H9 (cell line): ENCODE results near the gene RPS21. TPM values are rescaled to one million over a fixed set of nuclear protein-coding genes. Genes with fewer than 3 reads are reported as not detected.
A peak's percentile ranks its signal among the peaks of the same experiment; 100 is the strongest.

Source experiments
- DNase-seq: peaks from one replicate; pipeline ENCODE4 v3.0.0-alpha.2; 2017
- H2AFZ ChIP-seq: one replicate; pipeline ENCODE4 v1.6.1; 2013; ENCODE audit warnings: mild to moderate bottlenecking, low read length, control low read depth, moderate library complexity
- H2AK5ac ChIP-seq: 2 replicates; pipeline ENCODE4 v1.6.1; 2013; ENCODE audit warnings: low read length, control low read depth, mixed read lengths; ENCODE audit not compliant: insufficient read length
- H2BK120ac ChIP-seq: one replicate; pipeline ENCODE4 v1.6.1; 2013; ENCODE audit warnings: low read depth, mild to moderate bottlenecking, low read length, control low read depth, inconsistent platforms; ENCODE audit not compliant: poor library complexity, severe bottlenecking
- H2BK12ac ChIP-seq: 2 replicates; pipeline ENCODE4 v1.6.1; 2013; ENCODE audit warnings: low read length, control low read depth, mixed read lengths, low read depth; ENCODE audit not compliant: insufficient read length
- H2BK15ac ChIP-seq: 2 replicates; pipeline ENCODE4 v1.6.1; 2013; ENCODE audit warnings: low read depth, low read length, control low read depth
- H2BK20ac ChIP-seq: one replicate; pipeline ENCODE4 v1.6.1; 2013; ENCODE audit warnings: low read depth, mild to moderate bottlenecking, low read length, control low read depth, inconsistent platforms; ENCODE audit not compliant: poor library complexity, severe bottlenecking
- H2BK5ac ChIP-seq: 2 replicates; pipeline ENCODE4 v1.6.1; 2013; ENCODE audit warnings: low read length, control low read depth, mixed read lengths; ENCODE audit not compliant: insufficient read length
- H3K14ac ChIP-seq: 2 replicates; pipeline ENCODE4 v1.6.1; 2013; ENCODE audit warnings: low read length, control low read depth; ENCODE audit not compliant: insufficient read depth
- H3K18ac ChIP-seq: 2 replicates; pipeline ENCODE4 v1.6.1; 2013; ENCODE audit warnings: low read depth, mild to moderate bottlenecking, mixed read lengths, low read length, control low read depth; ENCODE audit not compliant: insufficient read length
- H3K23ac ChIP-seq: 2 replicates; pipeline ENCODE4 v1.6.1; 2013; ENCODE audit warnings: low read length, control low read depth, mixed read lengths, low read depth; ENCODE audit not compliant: insufficient read length
- H3K23me2 ChIP-seq: 2 replicates; pipeline ENCODE4 v1.6.1; 2013; ENCODE audit warnings: low read depth, mild to moderate bottlenecking, mixed read lengths, low read length, control low read depth; ENCODE audit not compliant: insufficient read length, poor library complexity, severe bottlenecking
- H3K27ac ChIP-seq: 2 replicates; pipeline ENCODE4 v1.5.1; 2013; ENCODE audit warnings: low read length, control low read depth, mixed read lengths, low read depth; ENCODE audit not compliant: insufficient read length
- H3K27me3 ChIP-seq: 2 replicates; pipeline ENCODE4 v1.6.1; 2013; ENCODE audit warnings: low read length, control low read depth, inconsistent platforms; ENCODE audit not compliant: insufficient read depth
- H3K4ac ChIP-seq: 2 replicates; pipeline ENCODE4 v1.6.1; 2013; ENCODE audit warnings: low read depth, mild to moderate bottlenecking, control low read depth, inconsistent platforms, low read length, moderate library complexity
- H3K4me1 ChIP-seq: 2 replicates; pipeline ENCODE4 v1.6.1; 2013; ENCODE audit warnings: low read length, control low read depth, inconsistent platforms; ENCODE audit not compliant: insufficient read depth
- H3K4me2 ChIP-seq: 2 replicates; pipeline ENCODE4 v1.6.1; 2013; ENCODE audit warnings: low read length, control low read depth, mixed read lengths; ENCODE audit not compliant: insufficient read length, insufficient read depth
- H3K56ac ChIP-seq: 2 replicates; pipeline ENCODE4 v1.6.1; 2013; ENCODE audit warnings: low read depth, mild to moderate bottlenecking, mixed read lengths, low read length, control low read depth; ENCODE audit not compliant: insufficient read length
- H3K79me1 ChIP-seq: 2 replicates; pipeline ENCODE4 v1.6.1; 2013; ENCODE audit warnings: low read depth, mild to moderate bottlenecking, moderate library complexity, low read length, control low read depth, inconsistent platforms; ENCODE audit not compliant: insufficient read depth, poor library complexity, severe bottlenecking
- H3K79me2 ChIP-seq: 2 replicates; pipeline ENCODE4 v1.6.1; 2013; ENCODE audit warnings: low read length, control low read depth, inconsistent platforms; ENCODE audit not compliant: insufficient read depth
- H3K9ac ChIP-seq: 2 replicates; pipeline ENCODE4 v1.6.1; 2013; ENCODE audit warnings: low read length, control low read depth, mixed read lengths; ENCODE audit not compliant: insufficient read length; ENCODE audit errors: extremely low read depth
- H3K9me3 ChIP-seq: one replicate; pipeline ENCODE4 v1.6.1; 2013; ENCODE audit warnings: low read depth, low read length, inconsistent platforms; ENCODE audit not compliant: control insufficient read depth
- H3T11ph ChIP-seq: one replicate; pipeline ENCODE4 v1.6.1; 2013; ENCODE audit warnings: mild to moderate bottlenecking, low read length, control low read depth, inconsistent platforms
- H4K20me1 ChIP-seq: one replicate; pipeline ENCODE4 v1.6.1; 2013; ENCODE audit not compliant: control insufficient read depth, insufficient read length, insufficient read depth
- H4K5ac ChIP-seq: 2 replicates; pipeline ENCODE4 v1.6.1; 2013; ENCODE audit warnings: low read depth, mild to moderate bottlenecking, mixed read lengths, low read length, control low read depth; ENCODE audit not compliant: insufficient read length
- H4K8ac ChIP-seq: replicated peaks from 2 replicates; pipeline ENCODE4 v1.6.1; 2013; ENCODE audit warnings: low read length, control low read depth, mixed read lengths, low read depth; ENCODE audit not compliant: insufficient read length
- H4K91ac ChIP-seq: 2 replicates; pipeline ENCODE4 v1.6.1; 2013; ENCODE audit warnings: low read depth, mild to moderate bottlenecking, moderate library complexity, mixed read lengths, low read length, control low read depth; ENCODE audit not compliant: insufficient read length
- H3K27ac Mint-ChIP-seq, 3 experiments: 2 replicates in 2 of 3; 3 replicates in 1 of 3; pipeline ENCODE4 v1.8.0; 2020 to 2021; ENCODE audit warnings: mixed read lengths in 3 of 3, mild to moderate bottlenecking in 1 of 3, moderate library complexity in 1 of 3
- H3K27me3 Mint-ChIP-seq: 2 replicates; pipeline ENCODE4 v1.8.0; 2021; ENCODE audit warnings: low read depth, mild to moderate bottlenecking, moderate library complexity, mixed read lengths
- H3K36me3 Mint-ChIP-seq, 3 experiments: 2 replicates in 2 of 3; 3 replicates in 1 of 3; pipeline ENCODE4 v1.8.0; 2020 to 2021; ENCODE audit warnings: low read depth in 3 of 3, mixed read lengths in 3 of 3; ENCODE audit not compliant: insufficient read depth in 1 of 3
- H3K4me1 Mint-ChIP-seq, 2 experiments: 2 replicates each; pipeline ENCODE4 v1.8.0; 2020; ENCODE audit warnings: mixed read lengths in 2 of 2
- H3K4me3 Mint-ChIP-seq, 2 experiments: 2 replicates in 1 of 2; 3 replicates in 1 of 2; pipeline ENCODE4 v1.8.0; 2020 to 2021; ENCODE audit warnings: mild to moderate bottlenecking in 2 of 2, mixed read lengths in 2 of 2, moderate library complexity in 1 of 2
- H3K9me3 Mint-ChIP-seq, 2 experiments: 2 replicates in 1 of 2; 3 replicates in 1 of 2; pipeline ENCODE4 v1.8.0; 2020; ENCODE audit warnings: mild to moderate bottlenecking in 2 of 2, mixed read lengths in 2 of 2, moderate library complexity in 1 of 2
- WGBS: extraction: QIAGEN DNeasy Blood & Tissue Kit; methylation state at CpG from one replicate; pipeline ENCODE4 v1.1.7; 2013; ENCODE audit warnings: missing lambda C conversion rate, low lambda C conversion rate, mixed read lengths; ENCODE audit not compliant: insufficient read length; ENCODE audit errors: extremely low coverage; 5-methylcytosine and 5-hydroxymethylcytosine counted together
- total RNA-seq: library from RNA; stranded (reverse); gene quantifications from 2 replicates; pipeline ENCODE4 v1.2.1, GENCODE V29; 2021
- TF ChIP-seq, protein P1 (sequence below): fragments of 200-600 bp; sonication (generic); conservative IDR thresholded peaks from 3 replicates; pipeline ENCODE4 v1.8.0; 2021; ENCODE audit warnings: antibody characterized with exemption, mild to moderate bottlenecking

RPS21 gene
- total RNA-seq, 1 experiment from 2014 or later: 1,715 TPM

GRCh38 chr20:62407221-62407992 lies 20.5 kb downstream of the RPS21 start, which contains the start of gene CABLES2:
Gene CABLES2 (minus strand): TSS chr20:62407285. CDS start chr20:62407276, 9 bp downstream.
- Histone ChIP-seq H2AFZ (no peak within 1 kb of the TSS), H2BK120ac (no peak within 1 kb of the TSS), H3K79me2 (no peaks in the 10 kb centered on the region), H3K23me2 (no peaks in the 10 kb centered on the region), H3K79me1 (no peaks in the 10 kb centered on the region), H3K27ac (no peak within 1 kb of the TSS), H3K4me2 (peak within 1 kb of the TSS; percentile 41), H4K8ac (no peak within 1 kb of the TSS), H3K9me3 (no peaks in the 10 kb centered on the region), H4K91ac (no peak within 1 kb of the TSS), H2BK12ac (no peak within 1 kb of the TSS), H3K4ac (no peak within 1 kb of the TSS), H4K5ac (no peak within 1 kb of the TSS), H2AK5ac (no peak within 1 kb of the TSS), H3K56ac (no peak within 1 kb of the TSS), H3K14ac (no peak within 1 kb of the TSS; the same call in 1 of the 2 replicates), H3K23ac (no peak within 1 kb of the TSS), H3K18ac (no peak within 1 kb of the TSS), H3K4me1 (no peaks in the 10 kb centered on the region), H2BK15ac (no peak within 1 kb of the TSS), H2BK5ac (no peak within 1 kb of the TSS), H3K27me3 (no peaks in the 10 kb centered on the region), H3T11ph (no peak within 1 kb of the TSS), H3K9ac (peak within 1 kb of the TSS; percentile 16), H4K20me1 (no peaks in the 10 kb centered on the region), H2BK20ac (no peak within 1 kb of the TSS)
- peak; percentile 91 for DNase-seq
- Mint-ChIP-seq H3K4me3 (peak within 1 kb of the TSS; percentile 68 to 81), H3K4me1 (peaks cover 9 to 15% of the 10 kb centered on the region in 2 experiments), H3K9me3 (no peaks in the 10 kb centered on the region), H3K27me3 (peaks cover 16% of the 10 kb centered on the region), H3K36me3 (no peaks in the 10 kb centered on the region; a peak in 1 of 7 replicates), H3K27ac (no peak within 1 kb of the TSS)
- TF ChIP-seq, protein P1, sequence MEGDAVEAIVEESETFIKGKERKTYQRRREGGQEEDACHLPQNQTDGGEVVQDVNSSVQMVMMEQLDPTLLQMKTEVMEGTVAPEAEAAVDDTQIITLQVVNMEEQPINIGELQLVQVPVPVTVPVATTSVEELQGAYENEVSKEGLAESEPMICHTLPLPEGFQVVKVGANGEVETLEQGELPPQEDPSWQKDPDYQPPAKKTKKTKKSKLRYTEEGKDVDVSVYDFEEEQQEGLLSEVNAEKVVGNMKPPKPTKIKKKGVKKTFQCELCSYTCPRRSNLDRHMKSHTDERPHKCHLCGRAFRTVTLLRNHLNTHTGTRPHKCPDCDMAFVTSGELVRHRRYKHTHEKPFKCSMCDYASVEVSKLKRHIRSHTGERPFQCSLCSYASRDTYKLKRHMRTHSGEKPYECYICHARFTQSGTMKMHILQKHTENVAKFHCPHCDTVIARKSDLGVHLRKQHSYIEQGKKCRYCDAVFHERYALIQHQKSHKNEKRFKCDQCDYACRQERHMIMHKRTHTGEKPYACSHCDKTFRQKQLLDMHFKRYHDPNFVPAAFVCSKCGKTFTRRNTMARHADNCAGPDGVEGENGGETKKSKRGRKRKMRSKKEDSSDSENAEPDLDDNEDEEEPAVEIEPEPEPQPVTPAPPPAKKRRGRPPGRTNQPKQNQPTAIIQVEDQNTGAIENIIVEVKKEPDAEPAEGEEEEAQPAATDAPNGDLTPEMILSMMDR: no peak
- no CpG with 5 or more reads among the region's 73 CpGs for WGBS
